HL-60 (cell line): ENCODE measurements around the gene PTPDC1.
A peak's percentile ranks its signal among the peaks of the same experiment; 100 is the strongest.

Experiments used
- DNase-seq, 2 experiments: peaks; one replicate each; pipeline ENCODE4 v3.0.0-alpha.2; 2010 to 2020; ENCODE audit warnings: low read depth in 1 of 2, low spot score in 1 of 2
- H3K27ac ChIP-seq: fragments of 250-450 bp; sonication (Bioruptor Pico); replicated peaks from 2 replicates; pipeline ENCODE4 v1.5.1; 2020; ENCODE audit warnings: mild to moderate bottlenecking, moderate library complexity
- H3K27me3 ChIP-seq: fragments of 250-450 bp; sonication (Bioruptor Pico); 2 replicates; pipeline ENCODE4 v1.5.1; 2021; ENCODE audit warnings: mild to moderate bottlenecking, moderate library complexity; ENCODE audit not compliant: insufficient read depth, poor library complexity, severe bottlenecking
- H3K4me3 ChIP-seq: replicated peaks from 2 replicates; pipeline ENCODE4 v1.5.1; 2011; ENCODE audit warnings: mild to moderate bottlenecking, control low read depth, low read length; ENCODE audit not compliant: insufficient read depth
- GABPA ChIP-seq: IDR thresholded peaks from 2 replicates; pipeline ENCODE4 v1.6.1; 2012; ENCODE audit warnings: low read depth
- POLR2AphosphoS5 ChIP-seq: IDR thresholded peaks from 2 replicates; pipeline ENCODE4 v1.6.1; 2012; ENCODE audit warnings: low read depth
- REST ChIP-seq: IDR thresholded peaks from 2 replicates; pipeline ENCODE4 v1.6.1; 2012; ENCODE audit warnings: low read depth; ENCODE audit not compliant: insufficient replicate concordance
- SPI1 ChIP-seq: IDR thresholded peaks from 2 replicates; pipeline ENCODE4 v1.6.1; 2012; ENCODE audit warnings: low read depth, mild to moderate bottlenecking, borderline replicate concordance
- TF ChIP-seq, protein P1 (sequence below): IDR thresholded peaks from one replicate; pipeline ENCODE4 v1.5.1; 2011; ENCODE audit warnings: low read length, control low read depth, inconsistent platforms; ENCODE audit not compliant: insufficient read depth

Gene PTPDC1

DNA sequence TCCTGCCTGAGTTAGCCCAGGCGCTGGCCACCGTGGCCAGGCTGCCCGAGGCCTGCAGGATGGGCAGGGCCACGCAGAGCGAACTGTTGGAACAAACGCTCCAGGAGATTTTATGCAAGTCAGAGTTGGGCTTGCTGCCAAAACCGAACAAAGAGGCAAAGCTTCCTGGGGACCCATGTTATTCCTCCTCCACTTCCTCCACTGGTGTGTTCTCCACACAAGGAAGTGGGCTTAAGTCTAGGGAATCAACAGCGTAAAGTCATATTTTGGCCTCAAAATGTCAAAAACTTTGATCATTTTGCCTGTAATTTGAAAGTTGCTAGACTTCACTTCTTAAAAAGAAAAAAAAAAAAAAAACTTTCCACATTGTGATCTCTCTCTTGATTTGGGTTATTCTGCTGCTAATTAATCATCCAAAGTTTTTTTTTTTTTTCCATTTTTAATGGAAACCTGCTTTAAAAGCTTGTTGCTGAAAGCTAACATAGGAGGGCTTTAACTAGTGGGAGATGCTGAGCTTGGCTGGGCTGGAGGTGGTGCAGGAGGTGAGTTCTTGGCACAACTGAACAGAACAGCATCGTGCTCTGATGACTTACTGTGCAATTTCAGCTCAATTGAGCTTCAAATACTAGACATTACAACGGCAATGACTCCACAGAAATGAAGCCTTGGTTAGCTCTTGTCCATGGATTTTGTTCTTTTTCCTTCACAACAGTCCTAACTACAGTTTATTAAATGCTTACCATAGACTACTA is 73.0 kb downstream of the PTPDC1 start:
- Histone ChIP-seq H3K4me3 (no peak overlapping the region), H3K27ac (peak overlapping the region; percentile 76), H3K27me3 (no peaks in the 10 kb centered on the region)
- peak in 1 of 2 experiments; percentile 90 for DNase-seq
- TF ChIP-seq, protein P1, sequence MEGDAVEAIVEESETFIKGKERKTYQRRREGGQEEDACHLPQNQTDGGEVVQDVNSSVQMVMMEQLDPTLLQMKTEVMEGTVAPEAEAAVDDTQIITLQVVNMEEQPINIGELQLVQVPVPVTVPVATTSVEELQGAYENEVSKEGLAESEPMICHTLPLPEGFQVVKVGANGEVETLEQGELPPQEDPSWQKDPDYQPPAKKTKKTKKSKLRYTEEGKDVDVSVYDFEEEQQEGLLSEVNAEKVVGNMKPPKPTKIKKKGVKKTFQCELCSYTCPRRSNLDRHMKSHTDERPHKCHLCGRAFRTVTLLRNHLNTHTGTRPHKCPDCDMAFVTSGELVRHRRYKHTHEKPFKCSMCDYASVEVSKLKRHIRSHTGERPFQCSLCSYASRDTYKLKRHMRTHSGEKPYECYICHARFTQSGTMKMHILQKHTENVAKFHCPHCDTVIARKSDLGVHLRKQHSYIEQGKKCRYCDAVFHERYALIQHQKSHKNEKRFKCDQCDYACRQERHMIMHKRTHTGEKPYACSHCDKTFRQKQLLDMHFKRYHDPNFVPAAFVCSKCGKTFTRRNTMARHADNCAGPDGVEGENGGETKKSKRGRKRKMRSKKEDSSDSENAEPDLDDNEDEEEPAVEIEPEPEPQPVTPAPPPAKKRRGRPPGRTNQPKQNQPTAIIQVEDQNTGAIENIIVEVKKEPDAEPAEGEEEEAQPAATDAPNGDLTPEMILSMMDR: no peak
- TF ChIP-seq GABPA (peak; percentile 52; the same call in 1 of the 2 replicates), REST (no peak), SPI1 (peak; percentile 81), POLR2AphosphoS5 (peak; percentile 33; the same call in 1 of the 2 replicates)
